Jurkat, Clone E6-1 (cell line): ENCODE data around the gene ZNF558.
"Not testable (repeated sequence)": the region's sequence is repeated elsewhere in the genome, so short reads cannot be mapped to it uniquely, and the experiment has no call there.

Experiments used
- DNase-seq: peaks from one replicate; pipeline ENCODE4 v3.0.0-alpha.2; 2011; ENCODE audit warnings: low read depth, low spot score
- H3K4me3 ChIP-seq: 2 replicates; pipeline ENCODE4 v1.5.1; 2011; ENCODE audit warnings: mild to moderate bottlenecking, low read length, control low read depth, moderate library complexity

Gene ZNF558

GRCh38 chr19:8814176-8814575 is 17.9 kb downstream of the ZNF558 start:
- no peak overlapping the region for H3K4me3 ChIP-seq
- DNase-seq, result no peak

GRCh38 chr19:8811315-8812172 is 20.6 kb downstream of the ZNF558 start:
- DNase-seq, result no peak
- H3K4me3 ChIP-seq, result no peak overlapping the region

- no peak for DNase-seq
- no peak overlapping the region for H3K4me3 ChIP-seq
Measured at GRCh38 chr19:8806661-8807060, 25.4 kb downstream of the ZNF558 start.

- no peak overlapping the region for H3K4me3 ChIP-seq
- no peak for DNase-seq
Measured at GRCh38 chr19:8794823-8795222, 37.3 kb downstream of the ZNF558 start.

GRCh38 chr19:8773587-8773986 is 58.5 kb downstream of the ZNF558 start:
- not testable (repeated sequence) for H3K4me3 ChIP-seq, DNase-seq

GRCh38 chr19:8769265-8769664 is 62.8 kb downstream of the ZNF558 start:
- DNase-seq, H3K4me3 ChIP-seq: not testable (repeated sequence)

- H3K4me3 ChIP-seq, DNase-seq: not testable (repeated sequence)
Measured at GRCh38 chr19:8767257-8767656, 64.8 kb downstream of the ZNF558 start.
